Tibial nerve (tissue), 4 donors: Measurements from ENCODE around the gene CDKN2C. TPM values are rescaled to one million over a fixed set of nuclear protein-coding genes. Genes with fewer than 3 reads are reported as not detected.

Source experiments
- DNase-seq, 2 donors: peaks; one replicate each; pipeline ENCODE4 v3.0.0-alpha.2; 2019; ENCODE audit warnings: low spot score in 2 of 2
- H3K27ac ChIP-seq, 4 donors: fragments of 200-600 bp; sonication (generic) in 3 of 4; one replicate each; pipeline ENCODE4 v1.5.1; 2017 to 2019; ENCODE audit warnings: mild to moderate bottlenecking in 1 of 4
- H3K27me3 ChIP-seq, 2 donors: fragments of 200-600 bp; sonication (generic) in 1 of 2; one replicate each; pipeline versions ENCODE4 v1.5.1 to v1.6.0; 2017 to 2019
- H3K36me3 ChIP-seq, 3 donors: fragments of 200-600 bp; sonication (generic); one replicate each; pipeline ENCODE4 v1.5.1; 2018 to 2019
- H3K4me1 ChIP-seq, 4 donors: fragments of 200-600 bp; sonication (generic) in 3 of 4; one replicate each; pipeline ENCODE4 v1.5.1; 2017 to 2019
- H3K4me3 ChIP-seq, 4 donors: fragments of 200-600 bp; sonication (generic) in 3 of 4; one replicate each; pipeline ENCODE4 v1.5.1; 2017 to 2019; ENCODE audit warnings: mild to moderate bottlenecking in 1 of 4, moderate library complexity in 1 of 4
- H3K9me3 ChIP-seq, 4 donors: fragments of 200-600 bp; sonication (generic) in 3 of 4; one replicate each; pipeline ENCODE4 v1.5.1; 2017 to 2019
- EP300 ChIP-seq, 2 donors: sonication (generic); formaldehyde crosslinking; IDR thresholded peaks; one replicate each; pipeline ENCODE4 v1.6.1; 2017; ENCODE audit warnings: antibody characterized with exemption in 2 of 2, mild to moderate bottlenecking in 1 of 2
- POLR2A ChIP-seq, 2 donors: fragments of 450-650 bp; IDR thresholded peaks; one replicate each; pipeline ENCODE4 v1.6.1; 2017; ENCODE audit warnings: antibody characterized with exemption in 2 of 2, mild to moderate bottlenecking in 2 of 2, moderate library complexity in 2 of 2
- WGBS, 2 donors: methylation state at CpG; one replicate each; pipeline ENCODE4 v1.1.5; 2018; 5-methylcytosine and 5-hydroxymethylcytosine counted together
- total RNA-seq, 4 donors: library from RNA; depleted of rRNA; stranded (reverse); fragments of >200 nt; gene quantifications; one replicate each; pipeline ENCODE4 v1.1.0, GENCODE V29; 2016
- TF ChIP-seq, protein P1 (sequence below), 5 experiments: fragments of 200-600 bp in 3 of 5; fragments of 450-650 bp in 2 of 5; sonication (generic) in 3 of 5; IDR thresholded peaks; one replicate each; pipeline ENCODE4 v1.5.1; 2016 to 2019; ENCODE audit warnings: antibody characterized with exemption in 5 of 5, mild to moderate bottlenecking in 3 of 5, moderate library complexity in 2 of 5

CDKN2C gene
- total RNA-seq, 4 donors from 2014 or later, result 16.1 to 30.2 (median 28.5) TPM

DNA sequence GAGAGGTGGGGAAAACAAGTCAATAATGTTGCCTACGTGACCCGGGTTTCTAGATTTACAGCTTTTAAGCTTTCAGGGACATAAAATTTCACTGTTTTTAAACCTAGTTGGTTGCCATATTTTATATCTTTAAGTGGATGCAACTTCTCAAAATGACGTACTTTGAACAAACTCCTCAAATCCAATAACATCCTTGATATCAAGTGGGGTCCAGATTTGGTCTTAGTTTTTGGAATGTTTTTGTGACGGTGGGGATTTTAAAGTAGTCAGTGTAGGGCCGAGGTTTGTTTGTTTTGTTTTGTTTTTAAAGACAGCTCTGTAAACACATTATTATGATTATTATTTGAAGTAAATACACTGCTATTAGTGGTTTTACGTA lies 453 bp downstream of the CDKN2C start:
- H3K4me1 ChIP-seq, result peaks cover 0 to 27% (median 6%) of the 10 kb centered on the region in 4 donors
- H3K27me3 ChIP-seq, result peaks cover 0 to 7% of the 10 kb centered on the region in 2 donors
- H3K36me3 ChIP-seq, result no peaks in the 10 kb centered on the region
- TF ChIP-seq EP300 (IDR thresholded peaks at IDR 0.05), result no peak
- 9 to 10% methylated on average over 6 of the region's 6 CpGs for WGBS, 2 donors
- no peaks in the 10 kb centered on the region for H3K9me3 ChIP-seq
- DNase-seq, result no peak
- peak overlapping the region; percentile 92 to 98 (median 98) for H3K27ac ChIP-seq
- H3K4me3 ChIP-seq, result peak overlapping the region; percentile 74 to 87 (median 76)

GRCh38 chr1:50970931-50971582 lies 1.0 kb downstream of the CDKN2C start:
- 11 to 13% methylated on average over 7 of the region's 7 CpGs for WGBS, 2 donors
- no peak for TF ChIP-seq POLR2A (IDR thresholded peaks at IDR 0.05)
- TF ChIP-seq EP300 (IDR thresholded peaks at IDR 0.05), result no peak
- TF ChIP-seq, protein P1, sequence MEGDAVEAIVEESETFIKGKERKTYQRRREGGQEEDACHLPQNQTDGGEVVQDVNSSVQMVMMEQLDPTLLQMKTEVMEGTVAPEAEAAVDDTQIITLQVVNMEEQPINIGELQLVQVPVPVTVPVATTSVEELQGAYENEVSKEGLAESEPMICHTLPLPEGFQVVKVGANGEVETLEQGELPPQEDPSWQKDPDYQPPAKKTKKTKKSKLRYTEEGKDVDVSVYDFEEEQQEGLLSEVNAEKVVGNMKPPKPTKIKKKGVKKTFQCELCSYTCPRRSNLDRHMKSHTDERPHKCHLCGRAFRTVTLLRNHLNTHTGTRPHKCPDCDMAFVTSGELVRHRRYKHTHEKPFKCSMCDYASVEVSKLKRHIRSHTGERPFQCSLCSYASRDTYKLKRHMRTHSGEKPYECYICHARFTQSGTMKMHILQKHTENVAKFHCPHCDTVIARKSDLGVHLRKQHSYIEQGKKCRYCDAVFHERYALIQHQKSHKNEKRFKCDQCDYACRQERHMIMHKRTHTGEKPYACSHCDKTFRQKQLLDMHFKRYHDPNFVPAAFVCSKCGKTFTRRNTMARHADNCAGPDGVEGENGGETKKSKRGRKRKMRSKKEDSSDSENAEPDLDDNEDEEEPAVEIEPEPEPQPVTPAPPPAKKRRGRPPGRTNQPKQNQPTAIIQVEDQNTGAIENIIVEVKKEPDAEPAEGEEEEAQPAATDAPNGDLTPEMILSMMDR (IDR thresholded peaks at IDR 0.05), result no peak
- peaks cover 0 to 7% of the 10 kb centered on the region in 2 donors for H3K27me3 ChIP-seq
- DNase-seq, result no peak
- peaks cover 0 to 27% (median 6%) of the 10 kb centered on the region in 4 donors for H3K4me1 ChIP-seq
- H3K4me3 ChIP-seq, result peak overlapping the region; percentile 74 to 87 (median 76)
- no peaks in the 10 kb centered on the region for H3K9me3 ChIP-seq
- no peaks in the 10 kb centered on the region for H3K36me3 ChIP-seq
- H3K27ac ChIP-seq, result peak overlapping the region; percentile 92 to 98 (median 98)

DNA sequence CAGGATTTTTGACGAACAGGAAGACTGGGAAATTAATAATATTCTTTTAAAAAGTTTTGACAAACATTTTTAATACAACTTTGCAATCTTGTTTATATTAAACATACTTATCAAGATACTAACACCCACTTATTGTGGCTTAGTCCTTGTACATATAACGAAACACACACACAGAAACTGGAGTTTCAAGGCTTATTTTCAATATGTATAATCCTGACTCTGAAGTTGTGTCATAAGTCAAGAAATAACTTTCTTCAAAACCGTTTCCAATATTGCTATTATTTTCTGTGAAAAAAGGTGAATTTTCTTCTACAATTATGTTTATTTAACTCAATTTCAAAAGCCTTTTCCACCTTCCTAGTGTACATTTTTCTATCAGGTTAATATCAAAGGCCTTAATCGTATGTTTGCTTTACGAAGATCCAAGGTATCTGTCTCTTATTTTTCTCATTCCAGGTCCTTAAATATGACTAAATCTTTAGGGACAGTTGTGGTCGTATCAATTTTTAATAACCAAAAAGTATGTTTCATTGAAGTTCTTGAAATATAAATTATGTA lies 1.8 kb downstream of the CDKN2C start:
- H3K36me3 ChIP-seq, result no peaks in the 10 kb centered on the region
- peak overlapping the region; percentile 66 to 98 (median 95) for H3K27ac ChIP-seq
- peak overlapping the region in 3 of 4 donors; percentile 4 to 87 (median 76) for H3K4me3 ChIP-seq
- H3K4me1 ChIP-seq, result peaks cover 0 to 26% (median 4%) of the 10 kb centered on the region in 4 donors
- WGBS, 2 donors, result 34 to 43% methylated on average over 6 of the region's 6 CpGs
- no peaks in the 10 kb centered on the region for H3K9me3 ChIP-seq
- no peak for DNase-seq
- TF ChIP-seq, protein P1 (IDR thresholded peaks at IDR 0.05), result no peak
- TF ChIP-seq POLR2A (IDR thresholded peaks at IDR 0.05) (no peak), EP300 (IDR thresholded peaks at IDR 0.05) (no peak)
- H3K27me3 ChIP-seq, result peaks cover 0 to 7% of the 10 kb centered on the region in 2 donors

GRCh38 chr1:50972766-50973165 lies 2.7 kb downstream of the CDKN2C start:
- Histone ChIP-seq H3K4me1 (peaks cover 0 to 19% (median 0%) of the 10 kb centered on the region in 4 donors), H3K27ac (peak overlapping the region; percentile 54 to 98 (median 82))
- WGBS, 2 donors, result 16 to 17% methylated on average over 1 of the region's 1 CpG

GRCh38 chr1:50973255-50973654 lies 3.2 kb downstream of the CDKN2C start:
- WGBS, 2 donors, result 50 to 51% methylated on average over 1 of the region's 1 CpG
- DNase-seq, result no peak
- no peaks in the 10 kb centered on the region for H3K9me3 ChIP-seq
- TF ChIP-seq POLR2A (IDR thresholded peaks at IDR 0.05), result no peak
- no peak for TF ChIP-seq EP300 (IDR thresholded peaks at IDR 0.05)
- TF ChIP-seq, protein P1 (IDR thresholded peaks at IDR 0.05), result no peak
- H3K27ac ChIP-seq, result peak overlapping the region; percentile 33 to 98 (median 76)
- H3K36me3 ChIP-seq, result no peaks in the 10 kb centered on the region
- H3K27me3 ChIP-seq, result peaks cover 0 to 7% of the 10 kb centered on the region in 2 donors
- no peak overlapping the region for H3K4me3 ChIP-seq
- H3K4me1 ChIP-seq, result peaks cover 0 to 19% (median 0%) of the 10 kb centered on the region in 4 donors

More at GRCh38 chr1:50972766-50973165, 2.7 kb downstream of the CDKN2C start:
- H3K27me3 ChIP-seq, result peaks cover 0 to 7% of the 10 kb centered on the region in 2 donors
- no peak for DNase-seq
- peak overlapping the region in 2 of 4 donors; percentile 4 to 8 for H3K4me3 ChIP-seq
- TF ChIP-seq POLR2A (IDR thresholded peaks at IDR 0.05) (no peak), EP300 (IDR thresholded peaks at IDR 0.05) (no peak)
- TF ChIP-seq, protein P1 (IDR thresholded peaks at IDR 0.05), result no peak
- H3K9me3 ChIP-seq, result no peaks in the 10 kb centered on the region
- H3K36me3 ChIP-seq, result no peaks in the 10 kb centered on the region
